ENCODE data around the gene SLC15A3. TPM values are rescaled to one million over a fixed set of nuclear protein-coding genes. Genes with fewer than 3 reads are reported as not detected.
A peak's percentile ranks its signal among the peaks of the same experiment; 100 is the strongest.
"Not testable (repeated sequence)": the region's sequence is repeated elsewhere in the genome, so short reads cannot be mapped to it uniquely, and the experiment has no call there.

The SLC15A3 gene
- total RNA-seq, 1 donor from 2014 or later, result 8.8 TPM

GRCh38 chr11:60974726-60975125, 22.8 kb upstream of the SLC15A3 start:
- peak; percentile 7 for DNase-seq

GRCh38 chr11:60974316-60974715, 22.3 kb upstream of the SLC15A3 start:
- not testable (repeated sequence) for DNase-seq

DNA sequence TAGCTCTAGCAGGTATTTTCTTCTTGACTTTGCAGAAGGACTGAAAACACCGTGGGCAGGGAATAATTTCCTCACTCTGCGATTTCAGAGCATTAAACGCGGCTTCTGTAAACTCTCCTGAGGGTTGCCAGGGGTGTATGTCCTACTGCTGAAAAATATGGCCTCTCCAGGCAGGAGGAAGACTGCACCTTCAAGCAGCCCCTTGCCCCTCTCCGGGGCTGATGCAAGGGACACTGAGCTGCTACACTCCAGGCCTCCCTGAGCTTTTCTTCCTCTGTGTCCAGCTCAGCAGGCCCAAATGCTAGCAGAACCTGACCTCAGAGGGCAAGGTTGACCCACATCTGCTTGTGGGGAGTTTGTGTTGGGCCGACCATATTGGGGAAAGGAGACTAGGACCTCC, 21.7 kb upstream of the SLC15A3 start:
- DNase-seq, result no peak

DNA sequence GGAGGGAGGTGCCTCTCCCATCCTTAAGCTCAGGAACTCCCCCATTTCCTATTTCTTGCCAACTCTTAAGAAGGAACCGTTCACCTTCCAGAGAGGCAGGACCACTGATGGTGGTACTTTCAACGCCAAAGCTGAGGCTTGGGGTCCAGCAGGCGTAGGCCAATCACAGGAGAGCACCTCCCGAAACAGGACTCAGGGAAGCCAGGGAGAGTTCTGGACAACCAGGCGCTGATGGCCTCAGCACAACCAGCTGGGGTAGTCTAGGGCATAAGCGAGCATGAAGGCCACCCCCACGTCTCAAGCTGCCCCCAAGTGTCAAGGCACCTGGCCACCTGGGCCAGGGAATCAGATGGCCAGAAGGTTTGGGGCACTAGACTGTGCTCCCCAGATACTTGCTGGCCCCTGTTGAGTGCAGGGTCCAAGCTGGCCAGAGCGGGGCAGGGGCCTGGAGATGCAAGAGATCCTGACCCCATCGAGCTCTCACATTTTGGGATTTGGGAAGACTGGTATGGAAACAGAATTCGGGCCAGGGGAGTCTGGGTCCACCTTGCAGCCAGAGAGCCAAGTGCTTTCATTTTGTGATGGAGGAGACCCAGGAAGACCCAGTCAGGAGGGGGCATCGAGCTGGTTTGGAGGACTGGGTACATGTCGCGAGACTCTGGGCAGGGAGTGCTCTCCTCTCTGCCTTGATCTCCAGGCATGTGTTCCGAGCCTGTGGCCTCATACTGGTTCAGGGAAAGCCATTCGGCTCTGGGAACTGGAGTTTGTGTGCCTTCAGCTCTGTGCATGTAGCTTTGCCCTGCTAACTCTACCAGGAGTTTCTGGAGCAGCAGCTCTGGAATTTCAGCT, 20.4 kb upstream of the SLC15A3 start:
- DNase-seq, result no peak

DNA sequence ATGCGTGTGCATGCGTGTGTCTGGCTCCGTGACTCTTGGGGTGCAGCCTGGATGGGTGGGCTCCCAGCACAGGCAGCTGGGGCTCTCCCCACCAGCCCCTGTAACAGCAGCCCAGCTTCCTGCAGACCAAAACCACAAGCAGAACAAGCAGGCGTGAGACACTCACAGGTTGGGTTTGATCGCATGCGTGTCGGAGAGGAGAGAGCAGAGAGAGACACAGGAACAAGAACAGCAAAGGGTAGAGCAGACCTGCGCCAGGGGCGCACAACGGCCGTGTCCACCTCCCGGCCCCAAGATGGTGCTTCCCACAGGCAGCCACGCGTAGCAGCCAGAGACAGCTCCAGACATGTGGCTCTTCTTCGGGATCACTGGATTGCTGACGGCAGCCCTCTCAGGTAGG, 19.5 kb upstream of the SLC15A3 start, which contains the start of gene CD6:
TSS of gene CD6 (plus strand) at position 161 of the 400 bp plus-strand sequence. CDS start at position 347, 186 bp downstream.
- DNase-seq, result no peak

GRCh38 chr11:60970890-60971289, 18.9 kb upstream of the SLC15A3 start:
- DNase-seq, result no peak

- no peak for DNase-seq
Observed at GRCh38 chr11:60970369-60970774, 18.4 kb upstream of the SLC15A3 start.

GRCh38 chr11:60968223-60968622, 16.2 kb upstream of the SLC15A3 start:
- no peak for DNase-seq

- DNase-seq, result no peak
Observed at GRCh38 chr11:60966890-60967289, 14.9 kb upstream of the SLC15A3 start.

- no peak for DNase-seq
Observed at GRCh38 chr11:60964801-60965200, 12.8 kb upstream of the SLC15A3 start.

- DNase-seq, result no peak
Observed at GRCh38 chr11:60960405-60960804, 8.4 kb upstream of the SLC15A3 start.

- DNase-seq, result peak; percentile 78
Observed at GRCh38 chr11:60959431-60959830, 7.5 kb upstream of the SLC15A3 start.

DNA sequence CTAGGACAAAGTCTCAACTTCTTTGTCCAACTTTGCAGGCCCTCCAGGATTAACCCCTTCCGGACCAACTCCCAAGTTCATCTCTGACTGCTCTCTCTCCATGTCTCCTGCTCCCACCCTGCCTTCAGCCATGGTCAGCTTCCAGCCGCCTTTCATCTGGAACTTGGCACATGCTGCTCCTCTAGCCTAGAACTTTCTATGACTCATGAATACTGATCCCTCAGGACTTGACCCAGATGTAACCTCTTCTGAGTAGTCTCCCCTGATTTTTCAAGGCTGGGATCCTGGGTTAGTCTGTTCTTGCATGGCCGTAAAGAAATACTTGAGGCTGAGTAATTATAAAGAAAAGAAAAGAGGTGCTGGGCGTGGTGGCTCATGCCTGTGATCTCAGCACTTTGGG, 5.2 kb upstream of the SLC15A3 start:
- no peak for DNase-seq

DNA sequence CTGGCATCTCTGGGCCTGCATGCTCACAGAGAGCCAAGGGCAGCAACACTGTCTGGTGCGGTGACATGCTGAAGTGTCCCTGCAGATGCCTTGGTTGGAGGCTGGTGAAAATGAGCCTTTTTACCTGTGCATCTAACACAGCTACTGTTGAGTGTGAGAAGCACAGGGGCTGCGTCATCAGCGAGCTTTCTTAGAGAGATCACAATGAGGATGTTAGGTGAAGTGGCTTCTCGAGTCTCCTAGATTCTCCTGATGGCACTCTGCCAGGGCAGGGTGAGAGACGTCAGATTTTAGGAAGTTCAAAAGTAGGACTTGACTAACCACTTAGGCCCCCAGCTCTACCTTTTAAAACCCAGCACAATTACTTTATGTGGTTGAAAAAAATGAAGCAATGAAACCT, 3.6 kb upstream of the SLC15A3 start:
- no peak for DNase-seq

GRCh38 chr11:60954421-60954820, 2.4 kb upstream of the SLC15A3 start:
- DNase-seq, result no peak

GRCh38 chr11:60953781-60954180, 1.8 kb upstream of the SLC15A3 start:
- no peak for DNase-seq

- no peak for DNase-seq
Observed at GRCh38 chr11:60952742-60953170, 780 bp upstream of the SLC15A3 start.

GRCh38 chr11:60951606-60951903, 421 bp downstream of the SLC15A3 start:
- DNase-seq, result no peak

- no peak for DNase-seq
Observed at GRCh38 chr11:60950933-60951605, 907 bp downstream of the SLC15A3 start.

GRCh38 chr11:60950024-60950423, 2.0 kb downstream of the SLC15A3 start:
- DNase-seq, result no peak

- DNase-seq, result peak; percentile 14
Observed at GRCh38 chr11:60948250-60948649, 3.7 kb downstream of the SLC15A3 start.

- no peak for DNase-seq
Observed at GRCh38 chr11:60947700-60948099, 4.3 kb downstream of the SLC15A3 start.

DNA sequence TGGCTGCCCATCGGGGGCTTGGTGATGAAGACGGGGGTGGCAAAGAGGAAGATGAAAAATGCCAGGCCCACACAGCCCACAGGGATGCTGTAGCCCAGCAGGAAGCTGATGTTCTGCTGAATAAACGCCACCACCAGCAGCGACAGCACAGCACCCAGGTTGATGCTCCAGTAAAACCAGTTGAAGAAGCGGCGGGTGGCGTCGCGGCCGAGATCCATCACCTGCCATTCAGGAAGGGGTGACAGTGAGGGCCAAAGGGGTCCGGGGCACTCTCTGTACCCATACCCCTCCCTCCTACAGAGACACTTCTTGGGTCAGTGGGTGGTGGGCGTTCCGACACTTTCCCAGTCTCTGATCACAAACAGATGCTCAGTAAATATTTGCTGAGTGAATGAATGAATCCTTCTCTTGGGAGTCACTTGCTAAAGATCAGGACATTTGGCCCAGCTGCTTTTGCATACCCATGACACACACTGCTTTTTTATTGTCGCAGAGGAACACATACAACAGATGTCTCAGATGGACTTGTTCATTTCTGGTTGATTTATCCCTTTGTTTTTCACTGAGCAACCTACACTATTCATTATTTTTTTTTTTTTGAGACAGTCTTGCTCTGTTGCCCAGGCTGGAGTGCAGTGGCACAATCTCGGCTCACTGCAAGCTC, 5.2 kb downstream of the SLC15A3 start:
- peak; percentile 80 for DNase-seq

Measured in skin of body (tissue), 2 donors.